HG03432 (cell line): ENCODE measurements around the gene NAV2.
A peak's percentile ranks its signal among the peaks of the same experiment; 100 is the strongest.

Experiments
- ATAC-seq: cut with Tn5 transposase; IDR thresholded peaks from one replicate; pipeline ENCODE4 v1.9.1; 2021; ENCODE audit warnings: mild to moderate bottlenecking, moderate library complexity; ENCODE audit not compliant: unreplicated experiment

NAV2 gene

DNA sequence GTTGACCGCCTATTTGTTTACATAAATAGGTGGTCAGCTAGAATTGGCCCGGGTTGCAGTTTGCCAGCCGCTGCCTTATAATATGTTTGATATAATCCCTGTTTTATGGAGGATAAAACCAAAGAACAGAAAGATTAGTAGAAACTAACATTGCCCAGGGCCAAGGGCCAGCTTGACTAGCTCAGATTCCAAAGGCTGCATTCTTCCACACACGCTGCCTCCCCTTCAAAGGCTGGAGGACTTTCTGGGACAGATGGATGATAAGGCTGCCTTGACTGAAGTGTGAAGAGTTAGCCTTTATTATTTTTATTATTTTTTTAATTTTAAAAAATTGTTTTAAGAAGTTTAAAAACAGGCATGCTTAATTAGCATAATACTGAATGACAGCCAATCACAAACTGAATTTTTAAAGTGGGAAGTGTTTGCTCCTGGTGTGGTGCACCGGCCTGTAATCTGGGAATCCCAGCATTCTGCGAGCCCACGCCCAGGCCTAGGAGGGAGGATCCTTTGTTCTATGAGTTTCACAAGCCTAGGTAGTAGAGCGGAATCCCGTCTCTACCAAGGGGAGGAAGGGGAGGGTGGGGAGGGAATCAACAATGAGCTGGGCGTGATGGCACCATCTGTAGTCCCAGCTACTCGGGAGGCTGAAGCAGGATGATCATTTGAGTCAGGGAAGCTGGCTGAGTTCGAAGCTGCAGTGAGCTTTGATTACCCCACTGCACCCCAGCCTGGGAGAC is 114.9 kb downstream of the NAV2 start:
- ATAC-seq: no peak

- peak; percentile 61 for ATAC-seq
Observed at GRCh38 chr11:19828382-19829108, 115.9 kb downstream of the NAV2 start.

GRCh38 chr11:19829109-19829837 is 116.6 kb downstream of the NAV2 start:
- ATAC-seq: peak; percentile 38

GRCh38 chr11:19832086-19832750 is 119.6 kb downstream of the NAV2 start:
- ATAC-seq: no peak

- ATAC-seq: no peak
Observed at GRCh38 chr11:19832901-19833300, 120.3 kb downstream of the NAV2 start.

- no peak for ATAC-seq
Observed at GRCh38 chr11:19834771-19835170, 122.1 kb downstream of the NAV2 start.

DNA sequence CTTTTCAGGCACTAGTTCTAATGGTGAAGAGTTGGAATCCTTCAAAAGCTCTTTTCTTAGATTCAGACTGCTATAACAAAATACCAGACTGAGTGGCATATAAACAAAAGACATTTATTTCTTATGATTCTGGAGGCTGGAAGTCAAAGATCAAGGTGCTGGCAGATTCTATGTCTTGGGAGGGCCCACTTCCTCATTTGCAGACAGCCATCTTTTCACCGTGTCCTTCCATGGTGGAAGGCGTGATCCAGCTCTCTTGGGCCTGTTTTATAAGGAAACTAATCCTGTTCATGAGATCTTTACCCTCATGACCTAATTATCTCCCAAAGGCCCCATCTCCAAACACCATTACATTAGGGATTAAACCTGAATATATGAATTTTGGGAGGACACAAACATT is 124.0 kb downstream of the NAV2 start:
- no peak for ATAC-seq

DNA sequence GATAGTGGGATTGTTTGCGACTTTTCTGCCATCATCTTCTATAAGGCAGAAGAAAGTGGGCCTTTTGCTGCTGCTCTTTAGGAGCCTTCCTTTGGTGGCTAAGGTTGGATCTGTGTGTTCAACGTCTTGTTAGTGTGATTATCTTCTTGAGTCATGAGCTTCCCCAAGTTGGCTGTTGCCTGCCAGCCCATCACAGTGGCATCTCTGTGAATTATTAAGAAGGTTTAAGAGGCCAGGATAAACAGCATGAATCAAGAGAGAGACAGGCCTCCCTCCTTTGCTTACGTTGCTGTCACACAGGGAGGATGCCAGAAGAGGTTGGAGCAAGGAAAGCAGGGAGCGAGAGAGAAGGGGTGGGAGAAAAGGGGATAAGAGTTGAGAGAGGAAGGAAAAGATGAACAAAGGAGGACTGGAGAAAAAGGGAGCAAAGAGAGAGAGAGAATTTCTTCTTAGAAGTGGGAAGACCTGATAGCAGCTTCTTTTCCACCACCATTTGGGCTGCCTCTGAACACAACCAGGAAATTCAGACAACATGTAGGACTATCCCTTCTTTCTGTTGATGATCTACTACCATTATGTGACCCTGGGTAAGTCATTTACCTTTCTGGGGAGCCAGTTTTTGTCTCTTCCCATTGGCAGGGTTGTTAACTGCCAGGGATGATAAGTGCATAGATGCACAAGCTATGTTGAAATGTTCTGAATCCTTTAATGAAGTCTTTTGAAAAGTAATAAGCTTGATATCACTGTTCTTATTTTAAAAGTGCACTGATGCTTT is 126.5 kb downstream of the NAV2 start:
- ATAC-seq: no peak

DNA sequence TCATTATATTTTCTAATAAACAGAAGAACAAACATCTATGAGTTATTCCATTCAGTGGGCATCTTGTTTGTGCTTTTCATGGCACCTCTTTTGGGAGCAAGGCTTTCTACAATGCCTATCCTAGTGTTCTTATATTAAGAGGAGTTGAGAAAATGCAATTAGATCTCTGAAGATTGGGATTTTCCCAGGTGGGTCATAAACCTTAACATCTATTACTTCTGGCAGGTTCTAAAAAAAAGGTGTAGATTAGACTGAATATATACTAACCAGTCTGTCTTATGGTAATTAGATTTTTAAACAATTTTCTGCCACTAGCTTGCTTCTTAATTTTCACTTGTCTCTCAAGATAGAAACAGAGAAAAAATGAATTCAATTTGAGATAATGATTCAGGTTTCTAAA is 128.3 kb downstream of the NAV2 start:
- no peak for ATAC-seq

DNA sequence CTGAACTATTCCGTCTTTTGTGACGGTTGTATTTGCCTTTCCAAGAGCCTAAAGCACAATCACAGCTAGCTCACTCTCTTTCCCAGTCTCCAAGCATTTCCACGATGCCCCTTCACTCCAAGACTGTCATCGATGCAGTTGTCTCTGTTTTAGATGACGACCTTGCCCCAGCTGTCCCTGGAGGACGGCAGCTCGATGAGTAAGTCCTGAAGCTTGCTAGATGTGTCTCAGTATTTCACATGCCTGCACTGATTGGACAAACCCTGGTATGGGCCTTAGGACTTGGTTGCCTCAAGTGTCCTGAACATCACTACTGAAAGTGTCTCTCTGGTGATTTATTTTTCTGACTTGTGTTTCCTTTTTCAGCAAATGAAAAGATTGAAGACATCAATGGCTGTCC is 129.9 kb downstream of the NAV2 start:
- ATAC-seq: no peak

DNA sequence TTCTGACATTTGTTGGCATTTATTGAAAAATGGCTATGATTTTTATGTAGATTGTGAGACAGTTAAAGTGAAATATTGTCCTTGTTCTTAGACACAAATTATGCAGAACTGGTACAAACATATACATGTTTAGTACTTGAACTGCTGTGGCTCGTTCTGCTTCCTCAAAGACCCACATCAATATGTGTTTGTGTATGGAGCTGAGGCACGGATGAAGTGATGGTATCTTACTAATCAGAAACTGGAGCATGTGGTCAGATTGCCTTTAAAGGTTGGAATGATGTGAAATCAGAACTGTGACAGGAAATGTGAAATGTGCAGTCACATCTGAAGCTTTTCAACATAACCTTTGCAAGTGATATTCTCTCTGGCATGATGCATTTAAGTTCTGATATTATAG is 130.4 kb downstream of the NAV2 start:
- ATAC-seq: no peak

GRCh38 chr11:19844012-19844411 is 131.4 kb downstream of the NAV2 start:
- ATAC-seq: no peak

DNA sequence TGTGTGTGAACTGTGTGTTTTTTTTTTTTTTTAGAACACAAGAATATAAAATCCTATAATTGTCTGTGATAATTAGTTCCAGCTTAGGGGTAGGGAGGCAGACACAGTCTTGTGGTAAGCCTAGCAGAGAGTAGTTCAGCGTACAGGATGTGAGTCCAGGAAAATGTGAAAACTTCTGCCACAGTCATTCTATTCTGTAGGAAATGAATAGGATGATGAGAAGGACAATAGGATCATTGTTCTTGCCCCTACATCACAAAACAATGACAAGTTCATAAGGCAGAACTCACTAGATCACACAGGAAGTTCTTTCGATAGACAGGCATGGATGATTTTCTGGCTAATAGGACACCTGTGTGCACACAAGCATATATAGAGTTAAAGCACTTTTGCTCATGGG is 132.2 kb downstream of the NAV2 start:
- no peak for ATAC-seq

- no peak for ATAC-seq
Observed at GRCh38 chr11:19845626-19846025, 133.0 kb downstream of the NAV2 start.

GRCh38 chr11:19846654-19847305 is 134.1 kb downstream of the NAV2 start:
- ATAC-seq: no peak

- no peak for ATAC-seq
Observed at GRCh38 chr11:19848219-19848618, 135.6 kb downstream of the NAV2 start.

- ATAC-seq: no peak
Observed at GRCh38 chr11:19849107-19849789, 136.6 kb downstream of the NAV2 start.

DNA sequence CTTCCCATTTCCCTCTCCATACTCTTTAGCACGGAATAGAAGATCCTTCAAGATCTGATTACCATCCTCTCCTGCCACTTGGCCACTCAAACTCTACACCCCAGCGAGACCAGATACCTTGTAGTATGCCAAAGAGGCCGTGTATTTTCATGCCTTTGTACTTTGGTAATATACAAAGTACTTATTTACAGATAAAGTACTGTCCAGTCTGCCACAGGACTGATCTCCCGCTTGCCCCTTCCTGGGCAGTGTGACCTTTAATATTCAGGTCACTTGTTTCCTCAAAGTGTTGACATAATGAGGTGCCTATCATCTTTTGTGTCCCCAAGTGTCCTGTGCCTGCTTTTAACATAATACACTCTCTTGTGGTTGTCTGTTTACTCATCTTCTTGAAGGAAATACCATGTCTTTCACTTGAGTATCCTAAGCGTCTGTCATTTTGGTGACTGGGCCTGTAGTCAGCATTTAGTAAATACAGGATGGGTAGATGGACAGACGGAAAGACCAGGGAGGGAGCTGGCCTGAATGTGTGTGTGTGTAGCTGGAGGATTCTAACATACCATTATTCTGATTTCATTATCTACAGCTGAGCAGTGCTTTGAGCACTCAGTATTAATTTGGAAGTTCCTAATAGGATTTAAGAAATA is 137.4 kb downstream of the NAV2 start:
- ATAC-seq: no peak

DNA sequence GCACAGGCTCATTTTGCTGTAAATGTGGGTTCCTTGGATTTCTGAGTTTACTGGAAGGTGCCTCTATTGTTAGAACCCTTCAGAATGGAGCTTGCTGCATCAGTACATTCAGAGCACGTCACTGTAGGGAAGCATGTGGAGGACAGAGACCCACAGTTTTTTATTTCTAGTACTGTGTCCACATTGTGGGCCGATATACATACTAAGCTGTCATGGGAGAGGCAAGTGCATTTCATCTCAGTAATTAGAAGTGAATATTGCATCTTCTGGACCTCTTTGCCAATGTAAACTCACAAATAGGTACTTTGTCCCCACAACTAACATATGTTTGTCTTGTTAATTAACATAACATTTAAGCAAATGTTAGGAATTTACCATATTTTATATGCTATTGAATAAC is 139.7 kb downstream of the NAV2 start:
- ATAC-seq: no peak
